Measurements from ENCODE around the gene RTCA.
"Not testable (repeated sequence)": the region's sequence is repeated elsewhere in the genome, so short reads cannot be mapped to it uniquely, and the experiment has no call there.

RTCA gene

GRCh38 chr1:100325415-100326324 lies 59.7 kb downstream of the RTCA start:
- no peak overlapping the region for H3K4me2 ChIP-seq
- no peaks in the 10 kb centered on the region for H3K27me3 ChIP-seq
- TF ChIP-seq Cebpa-rat (IDR thresholded peaks at IDR 0.05): no peak
- H3K4me3 ChIP-seq: no peak overlapping the region
- H3K9me3 ChIP-seq (replicated peaks in 1 of 11): peaks cover 0 to 5% (median 1%) of the 10 kb centered on the region in 11 experiments; a peak in 12 of 22 replicates
- no peaks in the 10 kb centered on the region for H3K36me3 ChIP-seq
- no peaks in the 10 kb centered on the region for H3K4me1 ChIP-seq
- H4K20me1 ChIP-seq: no peaks in the 10 kb centered on the region
- no peak overlapping the region for H3K9ac ChIP-seq
- H3K27ac ChIP-seq: no peak overlapping the region

GRCh38 chr1:100326325-100326670 lies 60.3 kb downstream of the RTCA start:
- H3K4me1 ChIP-seq; H3K9ac ChIP-seq; H3K4me2 ChIP-seq; H3K4me3 ChIP-seq; H3K27ac ChIP-seq; H3K27me3 ChIP-seq; H4K20me1 ChIP-seq; H3K36me3 ChIP-seq; H3K9me3 ChIP-seq (replicated peaks in 1 of 11): not testable (repeated sequence)

- no peaks in the 10 kb centered on the region for H3K4me1 ChIP-seq
- H3K4me2 ChIP-seq: no peak overlapping the region
- no peaks in the 10 kb centered on the region for H3K9me3 ChIP-seq (replicated peaks in 1 of 11)
- no peaks in the 10 kb centered on the region for H4K20me1 ChIP-seq
- H3K9ac ChIP-seq: no peak overlapping the region
- TF ChIP-seq Cebpa-rat (IDR thresholded peaks at IDR 0.05): no peak
- no peaks in the 10 kb centered on the region for H3K27me3 ChIP-seq
- H3K36me3 ChIP-seq: no peaks in the 10 kb centered on the region
- H3K4me3 ChIP-seq: no peak overlapping the region
- no peak overlapping the region for H3K27ac ChIP-seq
Observed at GRCh38 chr1:100328133-100328532, 62.1 kb downstream of the RTCA start.

- not testable (repeated sequence) for H3K4me2 ChIP-seq; H3K27ac ChIP-seq; H4K20me1 ChIP-seq; H3K9ac ChIP-seq; H3K4me3 ChIP-seq; H3K4me1 ChIP-seq; H3K9me3 ChIP-seq (replicated peaks in 1 of 11); H3K27me3 ChIP-seq; H3K36me3 ChIP-seq
Observed at GRCh38 chr1:100331146-100331545, 65.1 kb downstream of the RTCA start.

- Histone ChIP-seq H3K9me3 (replicated peaks in 1 of 11) (no peaks in the 10 kb centered on the region), H3K4me3 (no peak overlapping the region), H3K27ac (no peak overlapping the region), H3K36me3 (no peaks in the 10 kb centered on the region), H3K9ac (no peak overlapping the region), H3K27me3 (no peaks in the 10 kb centered on the region), H3K4me2 (no peak overlapping the region), H3K4me1 (no peaks in the 10 kb centered on the region), H4K20me1 (no peaks in the 10 kb centered on the region)
- TF ChIP-seq Cebpa-rat (IDR thresholded peaks at IDR 0.05): no peak
Observed at GRCh38 chr1:100332331-100332730, 66.3 kb downstream of the RTCA start.

- H3K9me3 ChIP-seq (replicated peaks in 1 of 11): no peaks in the 10 kb centered on the region
- H3K27me3 ChIP-seq: no peaks in the 10 kb centered on the region
- no peak for TF ChIP-seq Cebpa-rat (IDR thresholded peaks at IDR 0.05)
- no peaks in the 10 kb centered on the region for H4K20me1 ChIP-seq
- no peak overlapping the region for H3K4me3 ChIP-seq
- H3K27ac ChIP-seq: no peak overlapping the region
- no peak overlapping the region for H3K4me2 ChIP-seq
- H3K36me3 ChIP-seq: no peaks in the 10 kb centered on the region
- H3K4me1 ChIP-seq: no peaks in the 10 kb centered on the region
- no peak overlapping the region for H3K9ac ChIP-seq
Observed at GRCh38 chr1:100335436-100335835, 69.4 kb downstream of the RTCA start.

GRCh38 chr1:100337878-100338277 lies 71.9 kb downstream of the RTCA start:
- not testable (repeated sequence) for H3K36me3 ChIP-seq; H3K4me2 ChIP-seq; H3K27ac ChIP-seq; H4K20me1 ChIP-seq; H3K9me3 ChIP-seq (replicated peaks in 1 of 11); H3K27me3 ChIP-seq; H3K4me3 ChIP-seq; H3K4me1 ChIP-seq; H3K9ac ChIP-seq

- not testable (repeated sequence) for H4K20me1 ChIP-seq; H3K4me1 ChIP-seq; H3K9ac ChIP-seq; H3K36me3 ChIP-seq; H3K27me3 ChIP-seq; H3K27ac ChIP-seq; H3K9me3 ChIP-seq (replicated peaks in 1 of 11); H3K4me2 ChIP-seq; H3K4me3 ChIP-seq
Observed at GRCh38 chr1:100339735-100340134, 73.7 kb downstream of the RTCA start.

- H3K4me1 ChIP-seq: no peaks in the 10 kb centered on the region
- no peaks in the 10 kb centered on the region for H3K9me3 ChIP-seq (replicated peaks in 1 of 11)
- H4K20me1 ChIP-seq: no peaks in the 10 kb centered on the region
- H3K27ac ChIP-seq: no peak overlapping the region
- no peaks in the 10 kb centered on the region for H3K36me3 ChIP-seq
- TF ChIP-seq Cebpa-rat (IDR thresholded peaks at IDR 0.05): no peak
- H3K4me2 ChIP-seq: no peak overlapping the region
- H3K9ac ChIP-seq: no peak overlapping the region
- no peaks in the 10 kb centered on the region for H3K27me3 ChIP-seq
- no peak overlapping the region for H3K4me3 ChIP-seq
Observed at GRCh38 chr1:100340494-100340893, 74.5 kb downstream of the RTCA start.

GRCh38 chr1:100342348-100342747 lies 76.3 kb downstream of the RTCA start:
- Histone ChIP-seq H3K4me1 (peaks cover 0 to 4% (median 3%) of the 10 kb centered on the region in 10 experiments; a peak in 5 of 20 replicates), H4K20me1 (no peaks in the 10 kb centered on the region), H3K9me3 (replicated peaks in 1 of 11) (no peaks in the 10 kb centered on the region), H3K9ac (no peak overlapping the region), H3K4me3 (no peak overlapping the region), H3K4me2 (no peak overlapping the region), H3K27me3 (no peaks in the 10 kb centered on the region), H3K36me3 (no peaks in the 10 kb centered on the region), H3K27ac (no peak overlapping the region)
- no peak for TF ChIP-seq Cebpa-rat (IDR thresholded peaks at IDR 0.05)

Data from BLaER1 treated with 17β-estradiol and CSF1 and Interleukin-3, amounts not matched to agents 10 nM and 100 nM (cell line).